Fibroblast of lung (primary cell): ENCODE data around the gene ZXDC. TPM values are rescaled to one million over a fixed set of nuclear protein-coding genes. Genes with fewer than 3 reads are reported as not detected.

Experiments
- DNase-seq, 2 donors: peaks; one replicate each; pipeline versions ENCODE4 v3.0.0 to v3.0.0-alpha.2; 2010; ENCODE audit warnings: low read depth in 2 of 2
- H2AFZ ChIP-seq: 2 replicates; pipeline ENCODE4 v1.5.1; 2012; ENCODE audit warnings: low read length, control low read depth, inconsistent platforms
- H3K27ac ChIP-seq: 2 replicates; pipeline ENCODE4 v1.5.1; 2011; ENCODE audit warnings: low read length, control low read depth; ENCODE audit not compliant: insufficient read depth
- H3K27me3 ChIP-seq: 2 replicates; pipeline ENCODE4 v1.5.1; 2011; ENCODE audit warnings: mild to moderate bottlenecking, low read length; ENCODE audit not compliant: control insufficient read depth, insufficient read depth
- H3K36me3 ChIP-seq: 2 replicates; pipeline ENCODE4 v1.5.1; 2011; ENCODE audit warnings: low read length; ENCODE audit not compliant: control insufficient read depth, insufficient read depth
- H3K4me1 ChIP-seq: 2 replicates; pipeline ENCODE4 v1.5.1; 2011; ENCODE audit warnings: low read length; ENCODE audit not compliant: control insufficient read depth, insufficient read depth; ENCODE audit errors: extremely low read depth
- H3K4me2 ChIP-seq: 2 replicates; pipeline ENCODE4 v1.5.1; 2011; ENCODE audit warnings: low read length, control low read depth; ENCODE audit not compliant: insufficient read depth; ENCODE audit errors: extremely low read depth
- H3K4me3 ChIP-seq, 4 experiments: fragments of 200-600 bp in 1 of 4; sonication (generic) in 1 of 4; replicated peaks in 1 of 4; 2 replicates each; pipeline ENCODE4 v1.5.1; 2011 to 2016; ENCODE audit warnings: low read length in 4 of 4, low read depth in 3 of 4, mild to moderate bottlenecking in 3 of 4, control low read depth in 2 of 4, inconsistent platforms in 1 of 4, mixed read lengths in 1 of 4; ENCODE audit not compliant: insufficient read depth in 1 of 4; ENCODE audit errors: control extremely low read depth in 1 of 4
- H3K79me2 ChIP-seq: 2 replicates; pipeline ENCODE4 v1.5.1; 2012; ENCODE audit warnings: mild to moderate bottlenecking, low read length, inconsistent platforms; ENCODE audit not compliant: control insufficient read depth, insufficient read depth
- H3K9ac ChIP-seq: 2 replicates; pipeline ENCODE4 v1.5.1; 2011; ENCODE audit warnings: mild to moderate bottlenecking, low read length, control low read depth; ENCODE audit not compliant: insufficient read depth
- H3K9me3 ChIP-seq: 2 replicates; pipeline ENCODE4 v1.5.1; 2012; ENCODE audit warnings: low read depth, low read length; ENCODE audit not compliant: control insufficient read depth, insufficient read depth
- H4K20me1 ChIP-seq: 2 replicates; pipeline ENCODE4 v1.5.1; 2011; ENCODE audit warnings: low read length; ENCODE audit not compliant: control insufficient read depth, insufficient read depth; ENCODE audit errors: extremely low read depth
- CTCF ChIP-seq, 2 donors: IDR thresholded peaks in 1 of 2; conservative IDR thresholded peaks in 1 of 2; 1 replicate in 1 of 2; 2 replicates in 1 of 2; pipeline ENCODE4 v1.5.1; 2011 to 2012; ENCODE audit warnings: low read length in 2 of 2, control low read depth in 1 of 2, inconsistent platforms in 1 of 2, low read depth in 1 of 2, mild to moderate bottlenecking in 1 of 2
- EZH2 ChIP-seq: IDR thresholded peaks from 2 replicates; pipeline ENCODE4 v1.5.1; 2012; ENCODE audit warnings: low read length, control low read depth, mild to moderate bottlenecking; ENCODE audit errors: missing control alignments
- polyA plus RNA-seq, 2 donors: library from polyadenylated mRNA; depleted of rRNA in 1 of 2; stranded (reverse) in 1 of 2; unstranded in 1 of 2; fragments of >200 nt; gene quantifications; 2 replicates each; pipeline ENCODE4 v1.2.1, GENCODE V29; 2011 to 2012; ENCODE audit warnings: missing spikeins in 1 of 2
- total RNA-seq: library from RNA; depleted of rRNA; stranded (reverse); fragments of >200 nt; gene quantifications from 2 replicates; pipeline ENCODE4 v1.2.1, GENCODE V29; 2014

ZXDC gene
- total and polyA plus RNA-seq, 2 donors (not counting 1 experiment from before 2014, with no cell fraction given) = 5.9 to 17.8 TPM

- Histone ChIP-seq H4K20me1 (no peaks in the 10 kb centered on the region), H2AFZ (no peak overlapping the region), H3K27me3 (peaks cover 9% of the 10 kb centered on the region), H3K4me1 (no peaks in the 10 kb centered on the region), H3K36me3 (no peaks in the 10 kb centered on the region), H3K4me2 (no peak overlapping the region), H3K27ac (no peak overlapping the region), H3K4me3 (no peak overlapping the region), H3K79me2 (no peaks in the 10 kb centered on the region), H3K9me3 (no peaks in the 10 kb centered on the region), H3K9ac (no peak overlapping the region)
- no peak for DNase-seq
- TF ChIP-seq EZH2 (no peak), CTCF (conservative IDR thresholded peaks at IDR 0.05 in 1 of 2, IDR thresholded peaks at IDR 0.05 in 1 of 2; ENCODE audit: low read depth in 1 of 2, low read length in 2 of 2) (no peak)
Measured at GRCh38 chr3:126418661-126419131, 57.0 kb downstream of the ZXDC start.

GRCh38 chr3:126417981-126418530 is 57.6 kb downstream of the ZXDC start:
- no peaks in the 10 kb centered on the region for H4K20me1 ChIP-seq

GRCh38 chr3:126417515-126417914 is 58.2 kb downstream of the ZXDC start:
- Histone ChIP-seq H3K27ac (no peak overlapping the region), H3K79me2 (no peaks in the 10 kb centered on the region), H3K4me3 (no peak overlapping the region), H3K9me3 (no peaks in the 10 kb centered on the region), H3K4me2 (no peak overlapping the region), H4K20me1 (no peaks in the 10 kb centered on the region), H3K9ac (no peak overlapping the region), H3K36me3 (no peaks in the 10 kb centered on the region), H2AFZ (no peak overlapping the region), H3K27me3 (peaks cover 12% of the 10 kb centered on the region), H3K4me1 (no peaks in the 10 kb centered on the region)
- no peak for TF ChIP-seq EZH2
- no peak for TF ChIP-seq CTCF (conservative IDR thresholded peaks at IDR 0.05 in 1 of 2, IDR thresholded peaks at IDR 0.05 in 1 of 2; ENCODE audit: low read depth in 1 of 2, low read length in 2 of 2)
- DNase-seq = no peak

More at GRCh38 chr3:126417981-126418530, 57.6 kb downstream of the ZXDC start:
- TF ChIP-seq EZH2 = no peak
- no peak for TF ChIP-seq CTCF (conservative IDR thresholded peaks at IDR 0.05 in 1 of 2, IDR thresholded peaks at IDR 0.05 in 1 of 2; ENCODE audit: low read depth in 1 of 2, low read length in 2 of 2)
- no peak for DNase-seq
- no peak overlapping the region for H3K27ac ChIP-seq
- H3K9ac ChIP-seq = no peak overlapping the region
- H3K79me2 ChIP-seq = no peaks in the 10 kb centered on the region
- no peaks in the 10 kb centered on the region for H3K4me1 ChIP-seq
- H3K4me3 ChIP-seq = no peak overlapping the region
- H3K9me3 ChIP-seq = no peaks in the 10 kb centered on the region
- no peak overlapping the region for H3K4me2 ChIP-seq
- no peaks in the 10 kb centered on the region for H3K36me3 ChIP-seq
- no peak overlapping the region for H2AFZ ChIP-seq
- H3K27me3 ChIP-seq = peaks cover 9% of the 10 kb centered on the region
